IMR-90 (cell line): ENCODE results near the gene ELF5. TPM values are rescaled to one million over a fixed set of nuclear protein-coding genes. Genes with fewer than 3 reads are reported as not detected.

ENCODE experiments used
- ATAC-seq: fragments of 200-7000 bp; cut with Tn5 transposase; 2 replicates; pipeline ENCODE4 v1.9.1; 2020; ENCODE audit warnings: low read depth, mild to moderate bottlenecking, moderate library complexity
- BruUV-seq: library from RNA; stranded (reverse); fragments of 400-500 nt; replicated peaks from 2 replicates; lab custom pipeline; 2021; lab: Mats Ljungman, UMichigan
- CTCF ChIA-PET: fragments of 300-600 bp; formaldehyde crosslinking; extraction: SDS; loops from one replicate; lab custom pipeline; 2021; ENCODE audit warnings: antibody characterized with exemption; lab: Yijun Ruan, JAX
- POLR2A ChIA-PET: fragments of 300-600 bp; sonication (Branson Sonifier 250); formaldehyde crosslinking; loops from one replicate; lab custom pipeline; 2022; ENCODE audit warnings: antibody characterized with exemption; ENCODE audit not compliant: unreplicated experiment; lab: Charles Lee
- DNase-seq: peaks from one replicate; pipeline ENCODE4 v3.0.0; 2013
- H2AFZ ChIP-seq: replicated peaks from 2 replicates; pipeline ENCODE3; 2013; ENCODE audit warnings: low read length, mild to moderate bottlenecking; ENCODE audit not compliant: poor library complexity
- H2AK5ac ChIP-seq: 2 replicates; pipeline ENCODE4 v1.6.1; 2013; ENCODE audit warnings: low read depth, low read length, inconsistent platforms
- H2AK9ac ChIP-seq: replicated peaks from 2 replicates; pipeline ENCODE3; 2013; ENCODE audit warnings: mild to moderate bottlenecking, low read depth, low read length, moderate library complexity; ENCODE audit not compliant: poor library complexity
- H2BK120ac ChIP-seq: 2 replicates; pipeline ENCODE4 v1.6.1; 2013; ENCODE audit warnings: low read depth, low read length, inconsistent platforms
- H2BK15ac ChIP-seq: 3 replicates; pipeline ENCODE4 v1.6.1; 2013; ENCODE audit warnings: low read depth, low read length, inconsistent platforms
- H2BK20ac ChIP-seq: 2 replicates; pipeline ENCODE4 v1.6.1; 2013; ENCODE audit warnings: low read depth, mild to moderate bottlenecking, inconsistent platforms, low read length, moderate library complexity
- H2BK5ac ChIP-seq: 2 replicates; pipeline ENCODE4 v1.6.1; 2013; ENCODE audit warnings: mild to moderate bottlenecking, low read depth, low read length, inconsistent platforms; ENCODE audit not compliant: poor library complexity, severe bottlenecking
- H3K14ac ChIP-seq: replicated peaks from 2 replicates; pipeline ENCODE4 v1.6.1; 2013; ENCODE audit warnings: low read depth, low read length, inconsistent platforms
- H3K18ac ChIP-seq: 2 replicates; pipeline ENCODE4 v1.6.1; 2013; ENCODE audit warnings: low read depth, low read length, control low read depth
- H3K23ac ChIP-seq: 2 replicates; pipeline ENCODE4 v1.6.1; 2013; ENCODE audit warnings: low read depth, low read length, inconsistent platforms
- H3K27ac ChIP-seq: 2 replicates; pipeline ENCODE4 v1.5.1; 2013; ENCODE audit warnings: mild to moderate bottlenecking, control low read depth, low read length; ENCODE audit not compliant: insufficient read depth
- H3K27me3 ChIP-seq: 2 replicates; pipeline ENCODE4 v1.6.1; 2013; ENCODE audit warnings: low read length; ENCODE audit not compliant: control insufficient read depth, insufficient read depth
- H3K36me3 ChIP-seq: 2 replicates; pipeline ENCODE4 v1.6.1; 2013; ENCODE audit warnings: low read length, mixed read lengths; ENCODE audit not compliant: control insufficient read depth, insufficient read depth
- H3K4ac ChIP-seq: 2 replicates; pipeline ENCODE4 v1.6.1; 2013; ENCODE audit warnings: low read depth, low read length, inconsistent platforms
- H3K4me1 ChIP-seq: 2 replicates; pipeline ENCODE4 v1.6.1; 2013; ENCODE audit warnings: low read length, mixed read lengths; ENCODE audit not compliant: control insufficient read depth, insufficient read depth
- H3K4me2 ChIP-seq: 2 replicates; pipeline ENCODE4 v1.6.1; 2013; ENCODE audit warnings: low read depth, mild to moderate bottlenecking, control low read depth, low read length, moderate library complexity
- H3K4me3 ChIP-seq: 2 replicates; pipeline ENCODE4 v1.5.1; 2013; ENCODE audit warnings: low read depth, mild to moderate bottlenecking, control low read depth, low read length, moderate library complexity; ENCODE audit not compliant: insufficient read depth
- H3K56ac ChIP-seq: 2 replicates; pipeline ENCODE4 v1.6.1; 2013; ENCODE audit warnings: low read length, inconsistent platforms; ENCODE audit not compliant: insufficient read depth; ENCODE audit errors: extremely low read depth
- H3K79me1 ChIP-seq, 2 experiments: 2 replicates each; pipeline ENCODE4 v1.6.1; 2013; ENCODE audit warnings: low read length in 2 of 2, inconsistent platforms in 1 of 2, low read depth in 1 of 2
- H3K9ac ChIP-seq: 2 replicates; pipeline ENCODE4 v1.6.1; 2013; ENCODE audit warnings: low read depth, low read length, control low read depth
- H3K9me1 ChIP-seq: 2 replicates; pipeline ENCODE4 v1.6.1; 2013; ENCODE audit warnings: low read length, inconsistent platforms; ENCODE audit not compliant: insufficient read depth
- H3K9me3 ChIP-seq: 2 replicates; pipeline ENCODE4 v1.6.1; 2013; ENCODE audit warnings: low read length; ENCODE audit not compliant: control insufficient read depth, insufficient read depth
- H4K20me1 ChIP-seq: 2 replicates; pipeline ENCODE4 v1.6.1; 2013; ENCODE audit warnings: low read length, inconsistent platforms; ENCODE audit not compliant: insufficient read depth
- H4K5ac ChIP-seq: 2 replicates; pipeline ENCODE4 v1.6.1; 2013; ENCODE audit warnings: mild to moderate bottlenecking, low read depth, low read length, control low read depth
- H4K8ac ChIP-seq, 2 experiments: 2 replicates each; pipeline ENCODE4 v1.6.1; 2013; ENCODE audit warnings: low read depth in 2 of 2, low read length in 2 of 2, control low read depth in 1 of 2, inconsistent platforms in 1 of 2
- H4K91ac ChIP-seq: 2 replicates; pipeline ENCODE4 v1.6.1; 2013; ENCODE audit warnings: low read depth, low read length, inconsistent platforms; ENCODE audit not compliant: insufficient read depth
- MAZ ChIP-seq: IDR thresholded peaks from 2 replicates; pipeline ENCODE4 v1.6.1; 2012; ENCODE audit warnings: low read depth, mild to moderate bottlenecking, low read length, improper control_type of control experiment, moderate library complexity, borderline replicate concordance
- RAD21 ChIP-seq: IDR thresholded peaks from 2 replicates; pipeline ENCODE4 v1.6.1; 2012; ENCODE audit warnings: low read length, improper control_type of control experiment
- WGBS, 2 experiments: methylation state at CpG; one replicate each; pipeline versions ENCODE4 v1.1.5 to v1.1.7; 2013; ENCODE audit warnings: missing lambda C conversion rate in 2 of 2; ENCODE audit not compliant: insufficient read length in 1 of 2; ENCODE audit errors: extremely low coverage in 2 of 2; 5-methylcytosine and 5-hydroxymethylcytosine counted together
- dilution Hi-C: fragments of 300-500 bp; cut with HindIII; formaldehyde crosslinking; loops from one replicate; pipeline ENCODE4 v1.14.3; 2018; ENCODE audit warnings: low sequenced_read_pairs; ENCODE audit not compliant: unreplicated experiment
- in situ Hi-C: fragments of 300-500 bp; cut with MboI; formaldehyde crosslinking; loops from 3 replicates; pipeline ENCODE4 v1.14.3; 2019; ENCODE audit warnings: low sequenced_read_pairs, inconsistent platforms, mixed read lengths
- intact Hi-C: fragments of 100-400 bp; cut with micrococcal nuclease; formaldehyde crosslinking; loops from 2 replicates; pipeline ENCODE4 v1.10.0; 2022
- polyA plus RNA-seq, 3 experiments: library from polyadenylated mRNA; depleted of rRNA; stranded (reverse); fragments of >200 nt; gene quantifications; 2 replicates each; pipeline ENCODE4 v1.2.3, GENCODE V29; 2012; ENCODE audit warnings: low replicate concordance in 1 of 3
- total RNA-seq: library from RNA; depleted of rRNA; stranded (reverse); fragments of >200 nt; gene quantifications from 2 replicates; pipeline ENCODE4 v1.2.3, GENCODE V29; 2012
- TF ChIP-seq, protein P1 (sequence below): fragments of 150-350 bp; IDR thresholded peaks from 2 replicates; pipeline ENCODE4 v1.6.1; 2016; ENCODE audit warnings: low read depth, mild to moderate bottlenecking, low read length, moderate library complexity, borderline replicate concordance

The ELF5 gene
- total and polyA plus RNA-seq, 2 of the 4 experiments (the other 2 are of a cell fraction): not detected

GRCh38 chr11:34444428-34444827, 69.2 kb downstream of the ELF5 start:
- BruUV-seq: no TSS peak
- Histone ChIP-seq H3K79me1 (peaks cover 21 to 70% of the 10 kb centered on the region in 2 experiments), H4K91ac (no peak overlapping the region), H2AK9ac (no peak overlapping the region), H3K9me1 (peaks cover 14% of the 10 kb centered on the region; the same call in 1 of the 2 replicates), H2BK120ac (no peak overlapping the region), H3K36me3 (no peaks in the 10 kb centered on the region), H2BK20ac (no peak overlapping the region), H3K27me3 (no peaks in the 10 kb centered on the region), H2AFZ (no peak overlapping the region), H3K9ac (no peak overlapping the region), H2AK5ac (no peak overlapping the region), H3K4me1 (no peaks in the 10 kb centered on the region; the same call in 1 of the 2 replicates), H3K4ac (no peak overlapping the region), H3K4me3 (no peak overlapping the region), H4K20me1 (peaks cover 11% of the 10 kb centered on the region; the same call in 1 of the 2 replicates), H3K23ac (no peak overlapping the region), H2BK5ac (no peak overlapping the region), H2BK15ac (no peak overlapping the region), H3K18ac (no peak overlapping the region), H3K27ac (no peak overlapping the region), H3K9me3 (no peaks in the 10 kb centered on the region), H4K5ac (no peak overlapping the region), H3K56ac (no peak overlapping the region), H3K14ac (no peak overlapping the region), H4K8ac (no peak overlapping the region), H3K4me2 (no peak overlapping the region)
- ATAC-seq (no peak), DNase-seq (no peak)
- TF ChIP-seq, protein P1, sequence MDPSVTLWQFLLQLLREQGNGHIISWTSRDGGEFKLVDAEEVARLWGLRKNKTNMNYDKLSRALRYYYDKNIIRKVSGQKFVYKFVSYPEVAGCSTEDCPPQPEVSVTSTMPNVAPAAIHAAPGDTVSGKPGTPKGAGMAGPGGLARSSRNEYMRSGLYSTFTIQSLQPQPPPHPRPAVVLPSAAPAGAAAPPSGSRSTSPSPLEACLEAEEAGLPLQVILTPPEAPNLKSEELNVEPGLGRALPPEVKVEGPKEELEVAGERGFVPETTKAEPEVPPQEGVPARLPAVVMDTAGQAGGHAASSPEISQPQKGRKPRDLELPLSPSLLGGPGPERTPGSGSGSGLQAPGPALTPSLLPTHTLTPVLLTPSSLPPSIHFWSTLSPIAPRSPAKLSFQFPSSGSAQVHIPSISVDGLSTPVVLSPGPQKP: no peak
- TF ChIP-seq MAZ: no peak
- no peak for TF ChIP-seq RAD21
- dilution Hi-C loops: no loop called here
- WGBS, 2 experiments: 84% methylated on average over 2 of the region's 4 CpGs; no CpG with 5 or more reads in 1 of the 2 experiments
- in situ Hi-C loops: no loop called here
- intact Hi-C loops: no loop called here
- CTCF ChIA-PET: no interaction called here
- POLR2A ChIA-PET: no interaction called here
